ACC112 (cell line): Measurements from ENCODE around the gene SPX.

Experiments
- H2AFZ ChIP-seq: fragments of 200-600 bp; sonication (generic); one replicate; pipeline ENCODE4 v1.6.0; 2017; ENCODE audit warnings: antibody characterized with exemption, low read length; ENCODE audit not compliant: unreplicated experiment
- H3K27ac ChIP-seq: fragments of 200-600 bp; sonication (generic); 2 replicates; pipeline ENCODE4 v1.5.1; 2014; ENCODE audit warnings: low read depth, mild to moderate bottlenecking, antibody characterized with exemption, low read length, moderate library complexity
- H3K27me3 ChIP-seq: fragments of 200-600 bp; sonication (generic); 2 replicates; pipeline ENCODE4 v1.6.1; 2014; ENCODE audit warnings: mild to moderate bottlenecking, antibody characterized with exemption, low read length, moderate library complexity, mixed read lengths; ENCODE audit not compliant: insufficient read depth
- H3K36me3 ChIP-seq: fragments of 200-600 bp; sonication (generic); 2 replicates; pipeline ENCODE4 v1.6.1; 2016; ENCODE audit warnings: mild to moderate bottlenecking, antibody characterized with exemption, low read length, moderate library complexity, mixed read lengths; ENCODE audit not compliant: insufficient read depth
- H3K4me1 ChIP-seq: fragments of 200-600 bp; sonication (generic); one replicate; pipeline ENCODE4 v1.6.1; 2016; ENCODE audit warnings: low read length, mixed read lengths; ENCODE audit not compliant: insufficient read depth, unreplicated experiment, control insufficient read depth
- H3K4me3 ChIP-seq: fragments of 200-600 bp; sonication (generic); 2 replicates; pipeline ENCODE4 v1.5.1; 2014; ENCODE audit warnings: mild to moderate bottlenecking, low read depth, low read length
- H3K79me2 ChIP-seq: fragments of 200-600 bp; sonication (generic); one replicate; pipeline ENCODE4 v1.6.0; 2016; ENCODE audit warnings: low read length; ENCODE audit not compliant: control insufficient read depth, unreplicated experiment, insufficient read depth

SPX gene

GRCh38 chr12:21577516-21577915 is 51.4 kb downstream of the SPX start:
- H3K4me3 ChIP-seq: no peak overlapping the region
- H3K36me3 ChIP-seq: no peaks in the 10 kb centered on the region
- no peaks in the 10 kb centered on the region for H3K4me1 ChIP-seq
- peaks cover 14% of the 10 kb centered on the region for H3K27me3 ChIP-seq
- H3K27ac ChIP-seq: no peak overlapping the region
- H2AFZ ChIP-seq: no peak overlapping the region
- H3K79me2 ChIP-seq: no peaks in the 10 kb centered on the region

- peaks cover 14% of the 10 kb centered on the region for H3K27me3 ChIP-seq
- no peaks in the 10 kb centered on the region for H3K36me3 ChIP-seq
- H3K4me1 ChIP-seq: no peaks in the 10 kb centered on the region
- H2AFZ ChIP-seq: no peak overlapping the region
- H3K79me2 ChIP-seq: no peaks in the 10 kb centered on the region
- no peak overlapping the region for H3K27ac ChIP-seq
- H3K4me3 ChIP-seq: no peak overlapping the region
These were observed 54.8 kb downstream of the SPX start for GRCh38 chr12:21580748-21581516.
